ENCODE measurements around the gene TTF2. TPM values are rescaled to one million over a fixed set of nuclear protein-coding genes. Genes with fewer than 3 reads are reported as not detected.

Gene TTF2
- total RNA-seq, 1 donor from 2014 or later: 3.7 TPM

GRCh38 chr1:117087686-117088085 is 27.6 kb downstream of the TTF2 start:
- Histone ChIP-seq H3K27ac (ENCODE audit: low read depth, low read length) (no peak overlapping the region), H3K9ac (ENCODE audit: low read depth in 1 of 3, low read length in 3 of 3) (no peak overlapping the region), H3K36me3 (ENCODE audit: control insufficient read depth in 3 of 3, insufficient read depth in 3 of 3, low read length in 3 of 3) (peaks cover 0 to 5% (median 5%) of the 10 kb centered on the region in 3 donors), H3K4me3 (ENCODE audit: low read length in 3 of 3) (no peak overlapping the region), H3K9me3 (ENCODE audit: control insufficient read depth in 3 of 3, low read length in 3 of 3) (no peaks in the 10 kb centered on the region), H3K27me3 (ENCODE audit: control insufficient read depth in 3 of 3, insufficient read depth in 3 of 3, low read length in 3 of 3) (no peaks in the 10 kb centered on the region), H3K4me1 (ENCODE audit: control insufficient read depth in 3 of 3, insufficient read depth in 3 of 3, low read length in 3 of 3) (peaks cover 2 to 7% (median 3%) of the 10 kb centered on the region in 3 donors)

- no peak overlapping the region for H3K4me3 ChIP-seq (ENCODE audit: low read length in 3 of 3)
- H3K27ac ChIP-seq (ENCODE audit: low read depth, low read length): no peak overlapping the region
- H3K27me3 ChIP-seq (ENCODE audit: control insufficient read depth in 3 of 3, insufficient read depth in 3 of 3, low read length in 3 of 3): no peaks in the 10 kb centered on the region
- H3K9ac ChIP-seq (ENCODE audit: low read depth in 1 of 3, low read length in 3 of 3): no peak overlapping the region
- no peaks in the 10 kb centered on the region for H3K9me3 ChIP-seq (ENCODE audit: control insufficient read depth in 3 of 3, low read length in 3 of 3)
- no peaks in the 10 kb centered on the region for H3K36me3 ChIP-seq (ENCODE audit: control insufficient read depth in 3 of 3, insufficient read depth in 3 of 3, low read length in 3 of 3)
- H3K4me1 ChIP-seq (ENCODE audit: control insufficient read depth in 3 of 3, insufficient read depth in 3 of 3, low read length in 3 of 3): peaks cover 18 to 29% (median 19%) of the 10 kb centered on the region in 3 donors
These were observed 29.9 kb downstream of the TTF2 start for GRCh38 chr1:117089996-117090395.

DNA sequence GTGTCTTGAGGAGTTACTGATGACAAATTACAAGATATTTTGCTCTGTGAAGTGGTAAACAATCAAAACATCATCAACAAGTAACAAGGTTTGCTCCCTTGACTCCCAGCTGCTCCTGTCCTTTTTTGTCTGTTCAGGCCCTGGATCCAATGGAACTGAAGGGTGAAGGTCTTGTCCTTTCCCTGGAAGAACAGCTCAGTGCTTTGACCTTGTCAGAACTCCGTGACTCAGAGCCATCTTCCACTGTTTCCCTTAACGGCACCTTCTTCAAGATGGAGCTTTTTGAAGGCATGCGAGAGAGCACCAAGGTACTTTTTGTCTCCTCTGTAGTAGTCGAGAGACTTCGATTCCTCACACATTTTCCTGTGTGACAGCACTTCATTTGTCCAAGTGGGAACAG is 32.5 kb downstream of the TTF2 start:
- peak overlapping the region in 2 of 3 donors; percentile 32 to 54 for H3K9ac ChIP-seq (ENCODE audit: low read depth in 1 of 3, low read length in 3 of 3)
- H3K27me3 ChIP-seq (ENCODE audit: control insufficient read depth in 3 of 3, insufficient read depth in 3 of 3, low read length in 3 of 3): no peaks in the 10 kb centered on the region
- peaks cover 18 to 34% (median 23%) of the 10 kb centered on the region in 3 donors for H3K4me1 ChIP-seq (ENCODE audit: control insufficient read depth in 3 of 3, insufficient read depth in 3 of 3, low read length in 3 of 3)
- no peaks in the 10 kb centered on the region for H3K36me3 ChIP-seq (ENCODE audit: control insufficient read depth in 3 of 3, insufficient read depth in 3 of 3, low read length in 3 of 3)
- H3K27ac ChIP-seq (ENCODE audit: low read depth, low read length): peak overlapping the region; percentile 87
- no peaks in the 10 kb centered on the region for H3K9me3 ChIP-seq (ENCODE audit: control insufficient read depth in 3 of 3, low read length in 3 of 3)
- H3K4me3 ChIP-seq (ENCODE audit: low read length in 3 of 3): peak overlapping the region in 1 of 3 donors; percentile 42

DNA sequence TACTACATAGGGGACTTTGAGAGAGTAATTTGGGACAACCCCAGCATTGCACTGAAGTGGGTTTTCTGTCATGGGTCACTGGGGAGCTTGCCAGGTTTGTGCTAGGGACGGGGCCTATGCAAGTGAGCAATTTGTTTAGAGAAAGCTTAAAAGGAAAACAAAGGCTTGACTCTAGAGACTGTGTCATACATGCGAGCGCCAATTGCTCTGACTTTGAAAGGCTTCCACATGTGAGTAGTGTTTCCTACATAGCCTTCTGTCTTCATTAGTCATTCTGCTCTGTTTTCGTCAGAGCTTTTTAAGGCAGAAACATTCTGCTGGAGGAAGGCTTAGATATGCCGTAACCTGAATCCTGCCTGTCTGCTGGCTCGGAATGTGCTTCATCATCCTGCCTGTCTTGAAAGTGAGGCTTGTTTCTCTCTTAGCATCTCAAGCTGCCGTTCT is 33.0 kb downstream of the TTF2 start:
- Histone ChIP-seq H3K9ac (ENCODE audit: low read depth in 1 of 3, low read length in 3 of 3) (peak overlapping the region; percentile 32 to 59 (median 54)), H3K9me3 (ENCODE audit: control insufficient read depth in 3 of 3, low read length in 3 of 3) (no peaks in the 10 kb centered on the region), H3K27ac (ENCODE audit: low read depth, low read length) (peak overlapping the region; percentile 87), H3K27me3 (ENCODE audit: control insufficient read depth in 3 of 3, insufficient read depth in 3 of 3, low read length in 3 of 3) (no peaks in the 10 kb centered on the region), H3K4me3 (ENCODE audit: low read length in 3 of 3) (peak overlapping the region in 2 of 3 donors; percentile 25 to 42), H3K4me1 (ENCODE audit: control insufficient read depth in 3 of 3, insufficient read depth in 3 of 3, low read length in 3 of 3) (peaks cover 18 to 34% (median 24%) of the 10 kb centered on the region in 3 donors), H3K36me3 (ENCODE audit: control insufficient read depth in 3 of 3, insufficient read depth in 3 of 3, low read length in 3 of 3) (no peaks in the 10 kb centered on the region)

DNA sequence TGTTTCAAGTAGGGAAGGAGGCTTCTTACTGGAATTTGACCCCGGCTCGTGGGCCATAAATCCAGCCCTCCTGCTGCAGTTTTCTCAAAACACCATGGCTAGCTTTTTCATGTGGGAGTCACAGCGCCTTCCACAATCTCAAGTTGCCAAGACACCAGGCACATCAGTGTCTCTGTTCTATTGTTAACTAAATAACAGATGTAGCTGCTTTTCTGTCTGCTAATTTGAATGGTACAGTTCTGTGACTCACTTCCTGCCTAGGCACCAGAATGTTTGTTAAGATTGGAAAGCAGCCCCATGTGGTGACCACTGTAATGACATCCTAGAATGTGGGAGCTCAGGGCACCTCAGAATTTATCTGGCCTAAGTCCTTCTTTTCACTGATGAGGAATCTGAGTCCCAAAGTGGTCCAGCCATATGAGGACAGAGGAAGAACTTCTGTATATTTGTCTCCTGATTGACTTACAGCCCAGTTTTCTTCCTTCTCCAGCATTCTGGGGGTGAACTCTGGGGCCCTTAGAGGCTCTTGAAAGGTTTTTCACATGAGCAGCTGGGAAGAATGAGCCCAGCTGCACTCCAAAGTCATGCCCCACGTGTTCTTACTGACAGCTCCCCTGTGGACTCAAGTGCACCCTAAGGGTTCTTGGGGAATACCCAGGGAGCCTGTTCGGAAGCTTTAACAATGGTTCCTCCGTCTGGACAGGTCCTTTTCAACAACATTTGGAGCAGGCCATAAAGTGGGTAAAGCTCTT is 33.9 kb downstream of the TTF2 start:
- no peaks in the 10 kb centered on the region for H3K27me3 ChIP-seq (ENCODE audit: control insufficient read depth in 3 of 3, insufficient read depth in 3 of 3, low read length in 3 of 3)
- peak overlapping the region in 1 of 3 donors; percentile 47 for H3K9ac ChIP-seq (ENCODE audit: low read depth in 1 of 3, low read length in 3 of 3)
- peak overlapping the region; percentile 87 for H3K27ac ChIP-seq (ENCODE audit: low read depth, low read length)
- H3K9me3 ChIP-seq (ENCODE audit: control insufficient read depth in 3 of 3, low read length in 3 of 3): no peaks in the 10 kb centered on the region
- peaks cover 24 to 34% (median 28%) of the 10 kb centered on the region in 3 donors for H3K4me1 ChIP-seq (ENCODE audit: control insufficient read depth in 3 of 3, insufficient read depth in 3 of 3, low read length in 3 of 3)
- no peaks in the 10 kb centered on the region for H3K36me3 ChIP-seq (ENCODE audit: control insufficient read depth in 3 of 3, insufficient read depth in 3 of 3, low read length in 3 of 3)
- no peak overlapping the region for H3K4me3 ChIP-seq (ENCODE audit: low read length in 3 of 3)

DNA sequence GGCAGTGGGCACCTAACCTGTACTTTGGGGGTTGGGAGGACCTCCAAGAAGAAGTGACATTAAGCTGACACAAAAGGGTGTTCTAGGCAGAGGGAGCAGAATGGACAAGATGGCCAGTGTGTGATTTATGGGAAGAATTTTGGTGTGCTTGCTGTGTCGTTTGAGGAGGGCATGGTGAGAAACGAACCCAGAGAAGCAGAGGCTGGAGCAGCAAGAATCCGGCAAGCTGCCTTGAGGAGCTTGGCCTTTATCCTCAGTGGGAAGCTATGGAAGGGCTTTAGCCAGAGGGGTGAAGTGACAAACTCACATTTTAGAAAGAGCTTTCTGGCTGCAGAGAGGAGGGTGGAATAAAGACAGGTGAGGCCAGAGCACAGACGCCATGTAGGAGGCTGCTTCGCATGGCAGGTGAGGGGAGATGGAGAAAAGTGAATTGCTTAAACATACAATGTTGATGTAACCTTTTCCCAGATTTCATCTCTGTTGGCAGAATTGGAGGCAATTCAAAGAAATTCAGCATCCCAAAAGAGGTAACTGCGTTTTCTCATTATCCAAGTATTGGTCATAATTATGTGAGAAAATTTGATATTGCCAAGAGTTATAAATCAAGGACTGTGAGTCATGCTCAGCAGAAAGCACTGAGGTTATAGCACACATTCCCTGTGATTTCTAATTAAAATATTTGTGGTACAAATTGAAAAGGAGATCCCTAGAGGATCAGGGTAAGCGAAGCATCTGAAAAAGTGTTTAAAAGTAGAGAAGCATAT is 34.9 kb downstream of the TTF2 start:
- Histone ChIP-seq H3K9me3 (ENCODE audit: control insufficient read depth in 3 of 3, low read length in 3 of 3) (no peaks in the 10 kb centered on the region), H3K4me3 (ENCODE audit: low read length in 3 of 3) (no peak overlapping the region), H3K9ac (ENCODE audit: low read depth in 1 of 3, low read length in 3 of 3) (no peak overlapping the region), H3K36me3 (ENCODE audit: control insufficient read depth in 3 of 3, insufficient read depth in 3 of 3, low read length in 3 of 3) (peaks cover 0 to 4% (median 0%) of the 10 kb centered on the region in 3 donors), H3K27ac (ENCODE audit: low read depth, low read length) (peak overlapping the region; percentile 87), H3K27me3 (ENCODE audit: control insufficient read depth in 3 of 3, insufficient read depth in 3 of 3, low read length in 3 of 3) (no peaks in the 10 kb centered on the region), H3K4me1 (ENCODE audit: control insufficient read depth in 3 of 3, insufficient read depth in 3 of 3, low read length in 3 of 3) (peaks cover 24 to 34% (median 28%) of the 10 kb centered on the region in 3 donors)

DNA sequence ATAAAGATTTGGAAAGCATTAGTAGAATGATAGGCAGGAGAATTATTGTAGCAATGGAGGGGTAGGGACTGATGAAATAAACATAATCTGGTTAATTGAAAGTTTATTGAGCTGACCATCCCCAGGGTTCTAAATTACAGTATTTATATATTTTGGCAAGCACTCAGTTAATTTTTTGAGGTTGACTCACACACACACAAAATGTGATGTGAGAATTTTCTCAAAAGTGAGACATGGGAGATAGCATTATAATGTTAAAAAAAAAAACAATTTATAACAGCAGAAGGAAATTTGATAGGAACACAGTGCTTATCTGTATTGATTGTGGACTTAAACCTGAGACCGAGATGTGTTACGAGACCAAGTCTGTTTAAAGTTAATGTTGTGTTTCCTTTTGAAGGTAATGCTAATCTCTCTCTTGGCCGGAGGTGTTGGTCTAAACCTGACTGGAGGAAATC is 36.9 kb downstream of the TTF2 start:
- Histone ChIP-seq H3K27ac (ENCODE audit: low read depth, low read length) (no peak overlapping the region), H3K9ac (ENCODE audit: low read depth in 1 of 3, low read length in 3 of 3) (no peak overlapping the region)

GRCh38 chr1:117097443-117097842 is 37.3 kb downstream of the TTF2 start:
- no peak overlapping the region for H3K9ac ChIP-seq (ENCODE audit: low read depth in 1 of 3, low read length in 3 of 3)
- H3K4me1 ChIP-seq (ENCODE audit: control insufficient read depth in 3 of 3, insufficient read depth in 3 of 3, low read length in 3 of 3): peaks cover 24 to 30% (median 28%) of the 10 kb centered on the region in 3 donors
- no peak overlapping the region for H3K4me3 ChIP-seq (ENCODE audit: low read length in 3 of 3)
- no peaks in the 10 kb centered on the region for H3K27me3 ChIP-seq (ENCODE audit: control insufficient read depth in 3 of 3, insufficient read depth in 3 of 3, low read length in 3 of 3)
- H3K27ac ChIP-seq (ENCODE audit: low read depth, low read length): no peak overlapping the region
- no peaks in the 10 kb centered on the region for H3K9me3 ChIP-seq (ENCODE audit: control insufficient read depth in 3 of 3, low read length in 3 of 3)
- H3K36me3 ChIP-seq (ENCODE audit: control insufficient read depth in 3 of 3, insufficient read depth in 3 of 3, low read length in 3 of 3): peaks cover 0 to 7% (median 2%) of the 10 kb centered on the region in 3 donors

More for the DNA sequence above, 36.9 kb downstream of the TTF2 start:
- H3K27me3 ChIP-seq (ENCODE audit: control insufficient read depth in 3 of 3, insufficient read depth in 3 of 3, low read length in 3 of 3): no peaks in the 10 kb centered on the region
- H3K4me1 ChIP-seq (ENCODE audit: control insufficient read depth in 3 of 3, insufficient read depth in 3 of 3, low read length in 3 of 3): peaks cover 24 to 34% (median 28%) of the 10 kb centered on the region in 3 donors
- H3K9me3 ChIP-seq (ENCODE audit: control insufficient read depth in 3 of 3, low read length in 3 of 3): no peaks in the 10 kb centered on the region
- H3K36me3 ChIP-seq (ENCODE audit: control insufficient read depth in 3 of 3, insufficient read depth in 3 of 3, low read length in 3 of 3): peaks cover 0 to 7% (median 2%) of the 10 kb centered on the region in 3 donors
- no peak overlapping the region for H3K4me3 ChIP-seq (ENCODE audit: low read length in 3 of 3)

DNA sequence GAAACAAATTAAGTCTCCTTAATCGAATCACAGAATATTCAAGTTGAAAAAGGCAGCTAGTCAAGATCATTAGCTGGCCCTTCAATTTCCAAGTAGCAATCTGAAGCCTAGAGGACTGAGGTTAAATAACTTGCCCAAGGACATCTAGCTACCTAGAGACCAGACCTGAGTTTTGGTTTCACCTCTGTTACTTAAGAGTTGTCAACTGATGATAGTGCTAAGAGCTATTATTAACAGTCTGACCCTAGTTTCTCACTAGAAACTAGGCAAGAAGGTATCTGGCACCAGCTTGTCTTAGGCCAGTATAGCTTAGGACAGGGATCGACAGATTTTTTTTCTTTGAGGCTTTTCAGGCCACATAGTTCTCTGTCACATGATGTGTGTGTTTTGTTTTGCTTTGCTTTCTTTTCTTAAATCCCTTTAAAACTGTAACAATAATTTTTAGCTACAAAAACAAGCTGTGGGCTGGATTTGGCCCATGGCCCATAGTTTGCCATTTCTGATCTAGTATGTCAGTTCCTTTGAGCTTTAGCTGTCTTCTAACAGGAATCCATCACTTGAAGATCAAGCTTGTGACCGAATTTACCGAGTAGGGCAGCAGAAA is 38.3 kb downstream of the TTF2 start:
- Histone ChIP-seq H3K9ac (ENCODE audit: low read depth in 1 of 3, low read length in 3 of 3) (no peak overlapping the region), H3K4me1 (ENCODE audit: control insufficient read depth in 3 of 3, insufficient read depth in 3 of 3, low read length in 3 of 3) (peaks cover 14 to 21% (median 19%) of the 10 kb centered on the region in 3 donors), H3K27me3 (ENCODE audit: control insufficient read depth in 3 of 3, insufficient read depth in 3 of 3, low read length in 3 of 3) (no peaks in the 10 kb centered on the region), H3K4me3 (ENCODE audit: low read length in 3 of 3) (no peak overlapping the region), H3K27ac (ENCODE audit: low read depth, low read length) (no peak overlapping the region), H3K9me3 (ENCODE audit: control insufficient read depth in 3 of 3, low read length in 3 of 3) (no peaks in the 10 kb centered on the region), H3K36me3 (ENCODE audit: control insufficient read depth in 3 of 3, insufficient read depth in 3 of 3, low read length in 3 of 3) (peaks cover 0 to 7% (median 2%) of the 10 kb centered on the region in 3 donors)

Measured in skeletal muscle tissue (tissue), 4 donors.